ENCODE results near the gene MAFG. TPM values are rescaled to one million over a fixed set of nuclear protein-coding genes. Genes with fewer than 3 reads are reported as not detected.

MAFG gene
- 10 to 100 TPM; 23.4 to 24.1 TPM for total RNA-seq

GRCh38 chr17:81927653-81928543 lies at the start of gene MAFG:
MAFG (minus strand) TSS chr17:81927735; CDS start chr17:81923185, 4,550 bp downstream.
- peak within 1 kb of the TSS; percentile 87 for H3K27ac Mint-ChIP-seq
- ChIA-PET POLR2A (interaction anchor here (0.9 to 1.7 kb wide), 6 partner anchors 9 to 358 kb away, joined by 3 to 6 read pairs (median 4); partner anchors contain the start of genes MCRIP1 and PYCR1), CTCF (interaction anchor here (0.6 to 2.2 kb wide), 10 partner anchors 10 to 199 kb away, joined by 3 to 6 read pairs (median 4); partner anchors contain the start of genes LRRC45 and SIRT7)
- peak within 1 kb of the TSS; percentile 83 for H3K4me3 Mint-ChIP-seq
- intact Hi-C loops (cut with micrococcal nuclease), result loop anchor here (5.0 kb wide), 1 partner anchor 56 kb away; the partner anchor contains the start of gene ARHGDIA
- H3K4me1 Mint-ChIP-seq (ENCODE audit: low read depth), result peaks cover 15% of the 10 kb centered on the region
- peaks cover 2% of the 10 kb centered on the region for H3K36me3 Mint-ChIP-seq
- peak; percentile 92 for DNase-seq
- peaks cover 11% of the 10 kb centered on the region for H3K27me3 Mint-ChIP-seq
- no peaks in the 10 kb centered on the region for H3K9me3 Mint-ChIP-seq

DNA sequence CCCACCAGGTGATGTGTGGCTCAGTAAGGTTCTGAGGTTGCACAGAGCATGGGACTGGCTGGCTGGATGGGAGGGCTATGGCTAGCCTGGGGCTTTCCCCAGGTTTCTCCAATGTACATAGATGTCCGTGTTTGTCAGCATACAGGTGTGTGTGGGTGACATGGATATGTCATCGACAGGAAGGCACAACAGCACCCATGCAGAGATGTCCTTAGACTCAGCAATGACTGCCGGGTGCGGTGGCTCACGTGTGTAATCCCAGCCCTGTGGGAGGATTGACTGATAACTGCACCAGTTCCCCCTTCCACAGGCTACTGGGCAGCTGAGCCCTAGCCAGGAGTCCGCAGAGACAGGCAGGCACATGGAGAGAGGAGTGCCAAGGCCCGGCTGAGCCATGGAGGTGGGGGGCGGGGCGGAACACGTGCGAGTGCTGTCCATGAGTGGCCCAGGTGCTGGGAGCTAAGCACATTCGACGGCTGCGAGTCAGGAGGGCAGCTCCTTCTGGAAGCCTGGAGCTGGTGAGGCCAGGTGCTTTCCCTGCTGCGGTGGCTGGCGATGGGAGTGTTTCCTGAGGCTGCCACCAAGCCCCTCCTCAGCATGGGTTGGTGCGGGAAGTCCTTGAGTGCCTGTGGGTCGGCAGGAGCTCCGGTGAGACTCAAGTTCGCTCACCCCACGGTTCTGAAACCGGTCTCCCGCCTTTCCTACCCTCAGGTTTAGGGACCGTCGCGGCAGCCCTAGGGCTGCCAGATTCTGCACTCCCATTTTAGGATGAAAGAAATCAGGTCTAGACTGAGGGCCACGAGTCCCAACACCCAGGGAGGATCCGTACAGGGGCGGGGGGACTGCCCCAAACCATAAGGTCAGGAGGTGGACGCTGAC lies 49.0 kb upstream of the MAFG start:
- Mint-ChIP-seq H3K9me3 (peaks cover 2% of the 10 kb centered on the region), H3K36me3 (peaks cover 3% of the 10 kb centered on the region), H3K4me3 (peak overlapping the region; percentile 92), H3K27ac (peak overlapping the region; percentile 92), H3K4me1 (ENCODE audit: low read depth) (peaks cover 33% of the 10 kb centered on the region), H3K27me3 (no peaks in the 10 kb centered on the region)
- POLR2A ChIA-PET, result interaction anchor here (0.5 to 1.8 kb wide), 5 partner anchors 9 to 121 kb away, joined by 3 to 8 read pairs (median 4); partner anchors contain the start of genes CENPX and FASN
- CTCF ChIA-PET, result interaction anchor here (1.2 to 3.3 kb wide), 4 partner anchors 9 to 44 kb away, joined by 4 to 13 read pairs (median 8); no protein-coding TSS in a partner anchor
- DNase-seq, result peak; percentile 60
- intact Hi-C loops (cut with micrococcal nuclease), result loop anchor here (1.0 to 5.0 kb wide), 7 partner anchors 8 to 121 kb away; partner anchors contain the start of genes ARHGDIA, FASN, LRRC45 and P4HB

DNA sequence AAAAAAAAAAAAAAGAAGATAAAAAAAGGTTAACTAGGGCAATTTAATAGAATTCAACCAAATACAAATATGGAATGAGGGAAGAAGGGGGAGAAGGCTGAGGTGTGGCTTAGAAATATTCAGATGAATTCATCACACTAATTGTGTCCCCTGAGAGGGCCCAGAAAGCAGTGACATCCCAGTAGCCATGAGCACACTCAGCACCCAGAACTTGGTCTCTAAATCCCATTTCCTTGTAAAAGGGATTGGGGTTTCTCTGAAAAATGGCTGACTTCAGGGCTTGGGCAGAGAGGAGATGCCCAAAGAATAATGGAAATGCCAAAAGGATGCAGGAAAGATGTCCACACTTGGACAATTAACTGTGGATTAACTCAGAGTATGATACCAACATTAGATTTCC lies 45.9 kb upstream of the MAFG start:
- no peak overlapping the region for H3K4me3 Mint-ChIP-seq
- no peak for DNase-seq
- H3K9me3 Mint-ChIP-seq, result peaks cover 2% of the 10 kb centered on the region
- H3K27ac Mint-ChIP-seq, result no peak overlapping the region
- intact Hi-C loops (cut with micrococcal nuclease), result no loop called here
- ChIA-PET POLR2A (no interaction called here), CTCF (interaction anchor here (2.1 kb wide), 1 partner anchor 14 kb away, joined by 7 read pairs; no protein-coding TSS in a partner anchor)
- peaks cover 18% of the 10 kb centered on the region for H3K4me1 Mint-ChIP-seq (ENCODE audit: low read depth)
- H3K36me3 Mint-ChIP-seq, result no peaks in the 10 kb centered on the region
- no peaks in the 10 kb centered on the region for H3K27me3 Mint-ChIP-seq

GRCh38 chr17:81968850-81969812 lies 41.6 kb upstream of the MAFG start:
- Mint-ChIP-seq H3K27me3 (no peaks in the 10 kb centered on the region), H3K9me3 (peaks cover 1% of the 10 kb centered on the region), H3K27ac (peak overlapping the region; percentile 7), H3K4me3 (peak overlapping the region; percentile 1), H3K4me1 (ENCODE audit: low read depth) (peaks cover 14% of the 10 kb centered on the region), H3K36me3 (no peaks in the 10 kb centered on the region)
- intact Hi-C loops (cut with micrococcal nuclease), result loop anchor here (1.0 kb wide), 1 partner anchor 8 kb away; the partner anchor contains the start of gene ASPSCR1
- POLR2A ChIA-PET, result no interaction called here
- DNase-seq, result no peak
- CTCF ChIA-PET, result interaction anchor here (1.6 to 2.2 kb wide), 2 partner anchors 10 to 61 kb away, joined by 6 to 15 read pairs; no protein-coding TSS in a partner anchor

- H3K4me3 Mint-ChIP-seq, result peak overlapping the region; percentile 39
These were observed 40.8 kb upstream of the MAFG start for GRCh38 chr17:81968396-81968745.

DNA sequence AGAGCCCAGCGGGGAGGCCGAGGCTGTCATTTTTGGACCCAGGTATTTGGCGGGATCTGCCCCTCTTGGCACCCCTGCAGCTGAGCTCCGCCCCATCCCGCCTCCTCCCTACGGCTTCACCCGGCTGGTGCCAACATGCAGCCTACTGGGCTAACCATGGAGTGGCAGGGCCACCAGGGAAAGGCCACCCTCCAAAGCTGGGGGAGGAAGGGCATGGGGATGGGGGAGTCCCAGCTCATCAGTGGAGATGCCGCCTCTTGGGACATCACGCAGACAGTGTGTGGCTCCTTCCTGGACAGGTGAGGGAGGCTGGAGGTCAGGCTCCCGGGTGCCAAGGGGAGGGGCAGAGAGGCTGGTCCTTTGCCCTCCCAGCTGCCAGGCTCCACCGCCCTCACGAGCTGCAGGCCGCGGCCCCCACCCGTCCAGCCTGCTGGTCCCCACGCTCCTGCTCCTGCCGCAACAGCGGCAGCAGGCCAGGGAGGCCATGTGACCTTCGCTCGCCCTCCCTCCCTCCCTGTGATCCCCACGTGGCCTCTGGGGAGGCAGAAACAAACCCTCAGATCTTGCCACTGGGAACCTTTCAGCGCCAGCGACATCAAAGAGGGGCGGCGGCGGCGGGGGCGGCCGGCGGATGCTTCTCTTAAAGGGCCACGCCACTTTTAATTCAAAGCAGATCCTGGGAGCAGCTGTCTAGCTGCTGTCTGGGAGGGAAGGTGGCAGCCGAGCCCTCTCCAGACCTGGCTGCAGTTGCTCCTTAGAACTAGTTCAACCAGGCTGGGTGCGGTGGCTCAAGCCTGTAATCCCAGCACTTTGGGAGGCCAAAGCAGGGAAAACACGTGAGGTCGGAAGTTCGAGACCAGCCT lies 40.2 kb upstream of the MAFG start:
- CTCF ChIA-PET, result interaction anchor here (0.7 to 2.2 kb wide), 8 partner anchors 8 to 226 kb away, joined by 3 to 15 read pairs (median 5); partner anchors contain the start of gene ASPSCR1
- Mint-ChIP-seq H3K9me3 (no peaks in the 10 kb centered on the region), H3K36me3 (no peaks in the 10 kb centered on the region), H3K4me1 (ENCODE audit: low read depth) (peaks cover 14% of the 10 kb centered on the region), H3K4me3 (peak overlapping the region; percentile 39), H3K27ac (peak overlapping the region; percentile 51), H3K27me3 (no peaks in the 10 kb centered on the region)
- POLR2A ChIA-PET, result interaction anchor here (0.7 to 1.5 kb wide), 4 partner anchors 9 to 98 kb away, joined by 3 to 4 read pairs (median 4); partner anchors contain the start of gene DCXR
- peak; percentile 94 for DNase-seq
- intact Hi-C loops (cut with micrococcal nuclease), result loop anchor here (1.0 kb wide), 1 partner anchor 10 kb away; the partner anchor contains the start of gene ASPSCR1

More at GRCh38 chr17:81968396-81968745, 40.8 kb upstream of the MAFG start:
- H3K36me3 Mint-ChIP-seq, result no peaks in the 10 kb centered on the region
- H3K27me3 Mint-ChIP-seq, result no peaks in the 10 kb centered on the region
- intact Hi-C loops (cut with micrococcal nuclease), result loop anchor here (1.0 kb wide), 1 partner anchor 9 kb away; the partner anchor contains the start of gene ASPSCR1
- ChIA-PET POLR2A (interaction anchor here (1.5 kb wide), 1 partner anchor 69 kb away, joined by 4 read pairs; the partner anchor contains the start of gene DCXR), CTCF (interaction anchor here (1.2 to 2.2 kb wide), 5 partner anchors 9 to 62 kb away, joined by 4 to 15 read pairs (median 6); no protein-coding TSS in a partner anchor)
- H3K27ac Mint-ChIP-seq, result peak overlapping the region; percentile 51
- no peak for DNase-seq
- H3K4me1 Mint-ChIP-seq (ENCODE audit: low read depth), result peaks cover 14% of the 10 kb centered on the region
- H3K9me3 Mint-ChIP-seq, result no peaks in the 10 kb centered on the region

DNA sequence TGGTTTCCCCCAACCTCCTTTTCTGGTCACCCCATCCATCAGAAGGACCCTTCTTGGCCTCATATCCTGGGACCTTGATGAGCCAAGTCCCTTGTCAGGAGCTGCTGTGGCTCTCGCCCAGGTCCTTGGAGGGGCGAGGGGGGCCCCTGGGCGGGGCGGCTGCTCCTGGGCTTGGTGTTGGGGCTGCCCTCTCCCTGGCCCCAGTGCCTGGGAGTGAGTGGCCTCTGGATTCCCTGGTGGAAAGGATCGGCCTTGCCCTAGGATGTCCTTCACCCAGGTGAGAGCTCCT lies 39.7 kb upstream of the MAFG start:
- H3K4me3 Mint-ChIP-seq, result no peak overlapping the region

GRCh38 chr17:81966343-81967243 lies 39.1 kb upstream of the MAFG start:
- POLR2A ChIA-PET, result interaction anchor here (0.7 to 1.5 kb wide), 4 partner anchors 10 to 97 kb away, joined by 3 to 4 read pairs (median 4); partner anchors contain the start of gene DCXR
- intact Hi-C loops (cut with micrococcal nuclease), result no loop called here
- H3K27me3 Mint-ChIP-seq, result peaks cover 5% of the 10 kb centered on the region

More for the DNA sequence above, 39.7 kb upstream of the MAFG start:
- no peak for DNase-seq
- H3K36me3 Mint-ChIP-seq, result no peaks in the 10 kb centered on the region
- ChIA-PET CTCF (interaction anchor here (0.7 to 2.2 kb wide), 8 partner anchors 8 to 226 kb away, joined by 3 to 15 read pairs (median 5); partner anchors contain the start of gene ASPSCR1), POLR2A (interaction anchor here (0.7 to 1.5 kb wide), 4 partner anchors 10 to 97 kb away, joined by 3 to 4 read pairs (median 4); partner anchors contain the start of gene DCXR)
- intact Hi-C loops (cut with micrococcal nuclease), result no loop called here
- H3K27ac Mint-ChIP-seq, result no peak overlapping the region
- peaks cover 14% of the 10 kb centered on the region for H3K4me1 Mint-ChIP-seq (ENCODE audit: low read depth)
- H3K27me3 Mint-ChIP-seq, result peaks cover 3% of the 10 kb centered on the region
- no peaks in the 10 kb centered on the region for H3K9me3 Mint-ChIP-seq

More at GRCh38 chr17:81966343-81967243, 39.1 kb upstream of the MAFG start:
- no peak overlapping the region for H3K4me3 Mint-ChIP-seq
- CTCF ChIA-PET, result interaction anchor here (0.7 to 1.8 kb wide), 4 partner anchors 10 to 227 kb away, joined by 3 to 6 read pairs (median 4); partner anchors contain the start of gene ASPSCR1
- DNase-seq, result no peak
- H3K4me1 Mint-ChIP-seq (ENCODE audit: low read depth), result peaks cover 14% of the 10 kb centered on the region
- H3K36me3 Mint-ChIP-seq, result no peaks in the 10 kb centered on the region
- H3K27ac Mint-ChIP-seq, result no peak overlapping the region
- H3K9me3 Mint-ChIP-seq, result no peaks in the 10 kb centered on the region
